Measurements from ENCODE around the gene OR8D4.
"Not testable (repeated sequence)": the region's sequence is repeated elsewhere in the genome, so short reads cannot be mapped to it uniquely, and the experiment has no call there.

OR8D4 gene

DNA sequence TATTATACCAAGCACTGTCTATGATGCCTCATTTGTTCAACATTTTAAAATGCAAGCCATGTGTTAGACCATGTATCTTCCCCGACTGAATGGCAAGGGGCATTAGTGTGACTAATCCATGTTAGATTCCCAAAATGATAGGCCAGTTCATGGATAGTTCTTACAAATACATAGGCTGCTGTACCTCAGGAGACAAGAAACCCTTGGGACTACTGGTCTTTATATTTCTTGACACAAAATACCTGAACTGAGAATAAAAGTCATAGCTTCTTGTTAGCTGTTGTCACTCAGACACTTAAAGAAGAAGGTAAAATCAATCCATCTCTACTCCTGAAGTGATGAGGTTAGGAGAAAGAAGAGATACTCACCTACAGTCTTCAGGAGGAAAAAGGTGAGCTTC lies at the start of gene OR8D4:
OR8D4 (plus strand) TSS at position 301 of the 400 bp plus-strand sequence. CDS start 4,265 bp downstream, outside the sequence.
- no peak for DNase-seq

DNA sequence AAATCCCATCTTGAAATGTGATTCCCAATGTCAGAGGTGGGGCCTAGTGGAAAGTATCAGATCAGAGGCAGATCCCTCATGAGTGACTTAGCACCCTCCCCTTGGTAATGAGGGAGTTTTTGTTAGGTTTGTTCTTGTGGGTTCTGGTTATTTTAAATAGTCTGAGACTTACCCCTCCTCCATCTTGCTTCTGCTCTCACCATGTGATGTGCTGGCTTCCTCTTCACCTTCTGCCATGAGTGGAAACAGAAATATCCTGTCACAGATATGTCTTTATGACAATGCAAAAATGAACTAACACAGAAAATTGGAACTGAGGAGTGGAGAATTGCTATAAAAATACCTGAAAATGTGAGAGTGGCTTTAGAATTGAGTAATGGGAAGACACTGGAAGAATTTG lies 49.6 kb upstream of the OR8D4 start:
- no peak for DNase-seq

DNA sequence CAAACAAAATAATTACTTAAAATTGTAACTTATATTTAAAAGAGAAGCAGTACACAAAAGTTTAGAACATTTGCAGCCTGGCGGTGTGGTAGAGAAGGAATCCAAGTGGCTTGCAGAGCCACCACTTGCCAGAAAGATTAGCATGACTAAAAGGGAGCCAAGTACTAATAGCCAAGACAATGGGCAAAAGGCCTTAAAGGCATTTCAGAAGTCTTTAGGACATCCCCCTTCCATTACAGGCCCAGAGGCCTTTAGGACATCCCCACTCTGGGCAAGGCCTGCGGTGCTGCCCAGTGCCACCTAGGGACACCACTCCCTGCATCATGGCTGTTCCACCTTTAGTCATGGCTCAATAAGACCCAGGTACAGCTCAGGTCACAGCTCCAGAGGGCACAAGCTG lies 48.9 kb upstream of the OR8D4 start:
- DNase-seq, result no peak

DNA sequence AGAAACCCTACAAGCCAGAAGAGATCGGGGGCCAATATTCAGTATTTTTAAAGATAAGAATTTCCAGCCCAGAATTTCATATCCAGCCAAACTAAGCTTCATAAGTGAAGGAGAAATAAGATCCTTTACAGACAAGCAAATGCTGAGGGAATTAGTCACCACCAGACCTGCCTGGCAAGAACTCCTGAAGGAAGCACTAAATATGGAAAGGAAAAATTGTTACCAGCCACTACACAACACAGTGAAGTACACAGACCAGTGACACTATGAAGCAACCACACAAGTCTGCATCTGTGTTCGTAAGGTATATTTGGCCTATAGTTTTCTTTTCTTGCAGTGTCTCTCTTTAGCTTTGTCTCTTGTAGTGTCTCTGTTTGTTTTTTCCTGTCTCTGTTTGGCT lies 45.5 kb upstream of the OR8D4 start:
- DNase-seq, result no peak

DNA sequence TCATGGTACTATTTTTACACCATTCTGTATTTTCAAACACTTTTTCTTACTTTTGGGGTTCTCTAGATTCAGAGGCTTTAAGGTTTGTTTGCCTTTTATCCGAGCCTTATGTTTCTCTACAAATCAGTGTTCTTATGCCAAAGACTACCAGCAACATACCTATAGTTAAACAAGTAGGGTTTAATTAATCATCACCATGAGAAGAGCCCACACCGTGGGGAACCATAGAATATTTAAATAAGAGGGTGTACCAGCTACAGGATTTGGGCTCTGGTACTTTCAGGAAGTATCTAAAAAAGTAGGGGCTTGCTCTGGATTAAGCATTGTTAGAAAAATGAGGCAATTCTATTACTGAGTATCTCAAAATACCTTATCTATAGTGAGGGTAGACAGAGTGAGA lies 42.2 kb upstream of the OR8D4 start:
- no peak for DNase-seq

DNA sequence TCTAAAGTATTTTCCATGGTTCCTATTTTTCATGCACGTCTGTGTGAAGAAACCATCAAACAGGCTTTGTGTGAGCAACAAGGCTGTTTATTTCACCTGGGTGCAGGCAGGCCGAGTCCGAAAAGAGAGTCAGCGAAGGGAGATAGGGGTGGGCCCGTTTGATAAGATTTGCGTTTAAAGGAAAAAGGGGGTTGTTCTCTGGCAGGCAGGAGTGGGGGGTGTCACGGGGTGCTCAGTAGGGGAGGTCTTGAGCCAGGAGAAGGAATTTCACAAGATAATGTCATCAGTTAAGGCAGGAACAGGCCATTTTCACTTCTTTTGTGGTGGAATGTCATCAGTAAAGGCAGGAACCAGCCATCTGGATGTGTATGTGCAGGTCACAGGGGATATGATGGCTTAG lies 36.7 kb upstream of the OR8D4 start:
- not testable (repeated sequence) for DNase-seq

DNA sequence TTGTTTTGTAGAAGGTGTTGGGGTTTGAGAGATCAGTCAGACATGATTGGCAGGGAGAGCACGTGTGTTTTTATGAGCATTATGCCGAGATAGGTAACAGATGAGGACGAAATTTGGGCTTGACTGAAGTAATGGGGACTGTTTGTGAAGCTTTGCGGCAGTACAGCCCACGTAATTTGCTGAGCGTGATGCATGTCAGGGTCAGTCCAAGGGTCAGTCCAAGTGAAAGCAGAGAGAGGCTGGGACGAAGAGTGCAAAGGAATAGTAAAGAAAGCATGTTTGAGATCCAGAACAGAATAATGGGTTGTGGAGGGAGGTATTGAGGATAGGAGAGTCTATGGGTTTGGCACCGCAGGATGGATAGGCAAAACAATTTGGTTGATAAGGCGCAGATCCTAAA lies 34.2 kb upstream of the OR8D4 start:
- not testable (repeated sequence) for DNase-seq

DNA sequence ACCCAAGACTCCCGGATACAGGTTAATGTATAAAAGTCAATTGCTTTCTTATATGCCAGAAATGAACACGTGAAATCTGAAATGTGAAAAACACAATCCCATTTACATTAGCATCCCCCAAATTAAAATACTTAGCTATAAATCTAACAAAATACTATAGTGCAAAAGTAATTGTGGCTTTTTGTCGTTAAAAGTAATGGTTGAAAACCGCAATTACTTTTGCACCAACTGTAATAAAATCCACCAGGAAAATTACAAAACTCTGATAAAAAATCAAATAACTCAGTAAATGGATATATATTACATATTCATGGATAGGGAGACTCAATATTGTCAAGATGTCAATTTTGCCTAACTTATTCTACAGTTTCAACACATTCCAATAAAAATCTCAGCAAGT lies 21.1 kb upstream of the OR8D4 start:
- no peak for DNase-seq

DNA sequence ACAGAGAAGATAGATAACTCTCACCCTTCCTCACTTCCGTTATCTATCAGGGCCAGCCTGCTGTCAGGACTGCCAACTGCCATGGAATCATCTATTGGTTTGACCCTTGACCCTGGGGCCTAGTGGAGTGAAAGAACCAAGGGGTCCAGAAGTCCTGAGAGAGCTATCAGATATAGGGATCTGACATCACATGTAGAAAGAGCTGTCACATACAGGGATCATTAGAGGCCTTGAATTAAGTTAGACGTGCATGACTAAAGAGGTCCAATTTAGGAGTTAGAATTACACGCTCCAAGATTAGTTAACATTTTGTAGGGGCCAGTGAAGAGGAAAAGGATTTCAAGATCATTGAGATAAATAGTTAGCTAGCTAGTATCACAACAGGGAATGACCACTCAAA lies 16.4 kb upstream of the OR8D4 start, which contains the start of gene TMEM225:
TMEM225 (minus strand) TSS at position 101 of the 400 bp plus-strand sequence. CDS start 245 bp downstream, outside the sequence.
- DNase-seq, result no peak

DNA sequence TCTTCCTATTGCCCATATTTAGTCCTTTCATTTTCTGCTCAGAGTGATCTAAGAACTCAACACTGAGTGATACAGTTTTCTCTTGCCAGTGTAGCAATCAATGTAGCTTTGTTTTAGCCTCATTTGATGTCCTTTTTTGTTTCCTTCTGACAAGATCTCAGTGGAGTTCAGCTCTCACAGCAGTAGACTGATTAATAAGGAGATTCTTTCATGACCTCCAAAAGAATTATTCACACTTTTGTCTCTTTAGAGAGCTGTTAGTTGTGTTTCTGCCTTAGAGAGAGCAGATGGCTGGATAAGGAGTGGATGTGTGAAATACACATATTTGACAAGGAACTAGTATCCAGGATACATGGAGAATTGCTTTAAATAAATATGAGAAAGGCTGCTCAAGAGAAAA lies 9.9 kb upstream of the OR8D4 start:
- DNase-seq, result no peak

DNA sequence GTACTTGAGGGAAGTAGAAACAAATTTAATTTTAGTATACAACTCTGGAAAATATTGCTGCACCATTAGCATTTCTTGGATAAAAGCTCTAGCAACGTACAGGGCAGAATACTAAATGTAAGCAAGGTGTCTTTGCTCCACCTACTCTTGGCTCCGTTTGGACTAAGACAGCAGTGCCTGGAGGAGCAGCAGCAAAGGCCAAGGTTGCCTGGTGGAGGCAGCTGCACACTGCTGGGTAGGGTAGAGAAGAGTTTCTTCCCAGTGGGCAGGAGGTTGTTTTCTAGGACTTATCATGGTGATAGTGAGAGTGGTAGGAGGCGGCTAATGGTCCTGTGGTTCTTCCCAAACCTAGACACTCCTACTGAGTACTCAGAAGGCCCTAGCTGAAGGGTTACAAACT lies 2.2 kb upstream of the OR8D4 start:
- no peak for DNase-seq

DNA sequence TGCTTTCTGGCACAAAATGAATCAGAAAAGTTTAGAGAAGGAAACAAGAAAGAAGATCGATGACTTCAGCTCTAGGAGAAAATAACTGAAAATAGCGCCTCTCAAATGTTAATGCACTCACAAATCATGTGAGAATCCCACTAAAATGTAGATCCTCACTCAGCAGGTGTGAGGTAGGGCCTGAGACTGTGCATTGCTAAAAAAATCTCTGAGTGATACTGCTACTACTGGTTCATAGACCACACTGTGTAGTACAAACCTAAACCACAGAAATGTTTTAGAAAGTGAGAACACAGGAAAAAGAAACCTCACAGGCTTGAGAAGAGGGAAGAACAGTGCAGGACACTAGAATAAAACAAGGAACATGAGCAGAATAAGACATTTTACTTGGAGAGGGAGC lies 2.0 kb downstream of the OR8D4 start:
- no peak for DNase-seq

DNA sequence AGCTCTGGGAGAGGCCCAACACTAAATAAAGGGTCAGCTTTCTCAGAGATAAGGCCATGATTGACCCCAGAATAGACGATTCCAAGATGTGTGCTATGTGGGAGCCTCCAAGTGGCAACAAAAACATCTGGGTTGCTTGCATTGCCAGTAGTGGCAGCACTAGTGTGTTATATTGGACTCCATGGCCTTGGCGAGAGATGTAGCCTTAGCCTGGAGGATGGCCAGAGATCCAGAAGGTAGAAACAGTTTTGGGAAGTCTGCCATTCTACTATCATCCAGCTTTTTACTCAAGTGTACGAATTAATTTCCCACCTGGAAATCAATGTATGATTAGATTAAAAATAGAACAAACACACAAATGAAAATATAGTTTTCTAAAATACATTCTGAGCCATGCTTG lies 3.0 kb downstream of the OR8D4 start:
- DNase-seq, result no peak

DNA sequence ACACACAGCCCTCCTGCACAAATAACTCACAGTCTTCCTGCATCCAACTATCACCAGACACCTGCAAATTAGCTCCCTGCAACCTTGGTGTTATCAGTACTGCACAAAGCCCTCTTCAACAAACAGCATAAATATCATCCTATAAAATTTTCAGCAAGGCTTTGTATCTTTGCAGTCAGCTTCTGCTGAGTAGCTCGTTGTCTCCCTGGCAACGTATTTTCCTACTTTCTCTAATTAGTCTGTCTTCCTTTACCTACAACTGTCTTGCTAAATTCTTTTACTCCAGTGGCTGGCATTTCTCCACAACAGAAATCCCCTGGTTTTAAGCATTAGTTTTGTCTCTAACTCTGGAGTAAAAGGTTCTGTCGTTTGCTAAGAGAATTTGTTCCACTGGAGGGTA lies 3.9 kb downstream of the OR8D4 start:
- DNase-seq, result no peak

DNA sequence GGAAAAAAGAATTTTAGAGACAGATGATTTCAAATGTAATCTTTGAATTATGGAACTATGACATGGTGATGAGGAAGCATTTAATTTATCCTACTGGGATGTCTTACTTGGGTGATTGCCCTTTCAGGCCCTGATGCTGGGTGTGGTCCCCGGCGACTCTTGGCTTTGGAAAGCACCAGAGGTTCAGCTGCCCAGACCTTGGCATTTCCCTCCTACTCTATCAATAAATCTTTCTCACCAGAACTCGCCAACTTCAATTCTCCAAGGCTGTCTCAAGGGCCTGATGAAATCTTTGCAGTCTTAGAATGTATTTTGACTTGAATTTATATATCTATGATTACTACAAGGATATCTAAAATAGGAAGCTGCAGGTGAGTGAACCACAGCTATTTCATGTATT lies 19.0 kb downstream of the OR8D4 start:
- DNase-seq, result no peak

DNA sequence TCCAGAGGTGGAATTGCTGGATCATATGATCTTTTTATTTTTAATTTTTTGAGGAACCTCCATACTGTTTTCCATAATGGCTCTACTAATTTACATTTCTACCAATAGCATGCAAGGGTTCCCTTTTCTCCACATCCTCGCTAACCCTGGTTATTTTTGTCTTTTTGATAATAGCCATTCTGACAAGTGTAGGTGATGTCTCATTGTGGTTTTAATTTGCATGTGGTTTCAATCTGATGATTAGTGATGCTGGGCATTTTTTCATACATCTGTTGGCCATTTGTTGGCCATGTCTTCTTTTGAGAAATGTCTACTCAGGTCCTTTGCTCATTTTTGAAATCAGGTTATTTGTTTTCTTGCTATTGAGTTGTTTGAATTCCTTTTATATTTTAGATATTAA lies 22.1 kb downstream of the OR8D4 start:
- no peak for DNase-seq

DNA sequence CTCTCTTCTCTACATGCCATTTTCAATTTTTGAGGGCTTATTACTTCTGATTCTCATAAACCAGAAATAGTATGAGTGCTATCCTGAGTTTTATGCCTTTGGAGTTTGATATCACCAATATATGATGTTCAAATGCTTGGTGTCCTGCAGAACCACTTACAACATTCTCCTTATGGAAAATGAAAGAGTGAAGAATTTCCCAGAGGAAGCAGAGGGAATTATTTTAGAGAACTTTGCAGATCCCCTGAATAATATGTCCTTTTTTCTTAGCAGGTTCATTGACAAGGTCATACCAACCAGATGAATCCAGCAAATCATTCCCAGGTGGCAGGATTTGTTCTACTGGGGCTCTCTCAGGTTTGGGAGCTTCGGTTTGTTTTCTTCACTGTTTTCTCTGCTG lies 37.4 kb downstream of the OR8D4 start, which contains the start of gene OR4D5:
OR4D5 (plus strand) TSS at position 301 of the 400 bp plus-strand sequence; CDS start at position 301, 0 bp downstream.
- DNase-seq, result no peak

DNA sequence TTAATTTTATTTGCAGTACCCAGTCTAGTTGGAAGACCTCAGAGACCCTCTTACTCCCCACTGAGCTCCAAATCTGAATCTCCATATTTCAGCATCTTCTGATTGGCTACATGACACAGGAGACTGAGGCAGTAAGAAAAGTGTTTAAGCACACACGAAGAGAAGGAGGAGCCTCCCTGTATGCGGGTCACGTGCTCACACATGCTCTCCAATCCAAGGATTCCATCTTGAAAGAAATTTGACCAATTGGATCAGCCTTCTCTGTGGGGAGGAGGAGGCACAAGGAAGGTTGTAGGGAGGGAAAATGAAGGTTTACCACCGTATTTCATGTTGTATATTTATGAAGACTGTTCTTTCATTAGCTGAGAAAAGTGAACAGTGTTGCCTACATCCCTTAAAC lies 40.4 kb downstream of the OR8D4 start:
- DNase-seq, result no peak

DNA sequence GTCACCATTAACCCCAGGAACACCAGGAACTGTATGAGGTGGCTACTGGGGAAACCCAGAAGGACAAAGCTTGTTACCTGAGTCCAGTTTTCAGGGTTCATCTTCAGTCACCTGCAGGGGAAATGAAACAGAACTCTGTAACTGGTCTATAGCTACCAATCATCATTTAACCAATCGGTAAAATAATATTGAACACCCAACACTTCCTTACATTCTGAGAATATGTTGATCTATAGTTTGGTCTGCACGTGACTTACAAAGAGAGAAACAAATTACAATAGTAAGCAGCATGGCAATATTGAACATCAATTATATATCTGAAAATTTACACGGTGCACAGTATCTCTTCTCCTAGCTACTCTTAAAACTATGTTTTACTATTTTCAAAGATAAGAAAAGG lies 41.8 kb downstream of the OR8D4 start, which contains the start of gene OR6T1:
OR6T1 (minus strand) TSS at position 101 of the 400 bp plus-strand sequence; CDS start at position 101, 0 bp downstream.
- no peak for DNase-seq

DNA sequence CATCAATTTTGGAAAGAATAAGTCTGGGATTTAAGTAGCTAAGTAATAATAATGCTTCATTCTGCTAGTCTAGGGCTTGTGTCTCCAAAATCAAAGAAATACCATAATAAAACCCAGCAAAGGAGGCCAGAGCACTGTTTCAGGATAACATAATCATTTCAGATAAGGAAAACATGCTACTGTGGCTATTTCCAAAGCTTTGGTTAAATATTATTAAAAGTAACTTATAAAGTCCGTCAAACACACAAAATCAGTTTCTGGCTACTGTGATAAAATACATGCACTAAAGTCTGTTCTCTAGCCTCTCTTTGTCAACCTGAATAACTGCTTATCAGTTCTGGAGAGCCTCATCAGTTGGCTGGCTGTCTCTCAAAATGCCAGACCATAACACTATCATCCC lies 43.2 kb downstream of the OR8D4 start:
- no peak for DNase-seq

DNA sequence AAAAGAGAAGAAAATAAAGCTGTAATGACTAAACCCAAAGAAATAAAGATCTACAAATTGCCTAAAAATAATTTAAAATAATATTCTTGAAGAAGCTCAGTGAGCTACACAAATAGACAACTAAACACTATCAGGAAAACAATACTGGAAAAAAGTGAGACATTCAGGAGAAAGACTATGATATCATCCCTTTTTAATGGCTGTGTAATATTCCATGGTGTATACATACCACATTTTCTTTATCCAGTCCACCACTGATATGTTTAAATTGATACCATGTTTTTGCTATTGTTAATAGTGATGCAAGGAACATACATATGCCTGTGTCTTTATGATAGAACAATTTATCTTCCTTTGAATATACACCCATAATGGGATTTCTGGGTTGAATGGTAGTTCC lies 54.8 kb downstream of the OR8D4 start:
- DNase-seq, result no peak
